ENCODE results near the gene SPTLC3. TPM values are rescaled to one million over a fixed set of nuclear protein-coding genes. Genes with fewer than 3 reads are reported as not detected.

The SPTLC3 gene
- polyA plus RNA-seq, 3 donors: 0.01 TPM; not detected in 2

- Histone ChIP-seq H3K27ac (ENCODE audit: low read depth in 1 of 2, low read length in 2 of 2) (no peak overlapping the region), H3K27me3 (ENCODE audit: control insufficient read depth in 2 of 2, insufficient read depth in 2 of 2, low read length in 2 of 2) (no peaks in the 10 kb centered on the region), H4K20me1 (ENCODE audit: insufficient read depth, low read length) (no peaks in the 10 kb centered on the region), H3K9ac (ENCODE audit: insufficient read depth, low read length, poor library complexity, severe bottlenecking) (no peak overlapping the region), H3K4me3 (replicated peaks in 1 of 3; ENCODE audit: low read depth in 2 of 3, low read length in 3 of 3) (no peak overlapping the region), H3K79me2 (ENCODE audit: insufficient read depth, low read length) (no peaks in the 10 kb centered on the region), H2AFZ (ENCODE audit: insufficient read depth, low read depth, low read length, poor library complexity, severe bottlenecking) (no peak overlapping the region), H3K36me3 (replicated peaks in 1 of 2; ENCODE audit: control insufficient read depth in 1 of 2, insufficient read depth in 2 of 2, low read length in 2 of 2) (no peaks in the 10 kb centered on the region), H3K4me1 (ENCODE audit: control insufficient read depth in 1 of 2, insufficient read depth in 2 of 2, low read length in 2 of 2) (no peaks in the 10 kb centered on the region), H3K4me2 (replicated peaks; ENCODE audit: extremely low read depth, low read length, poor library complexity, severe bottlenecking) (no peak overlapping the region), H3K9me3 (replicated peaks in 1 of 2; ENCODE audit: control insufficient read depth in 1 of 2, insufficient read depth in 1 of 2, low read length in 2 of 2) (no peaks in the 10 kb centered on the region)
- no peak for DNase-seq
- Mint-ChIP-seq H3K9me3 (peaks cover 0 to 5% (median 0%) of the 10 kb centered on the region in 7 donors), H3K4me1 (no peaks in the 10 kb centered on the region), H3K27ac (no peak overlapping the region), H3K27me3 (ENCODE audit: low read depth in 3 of 3) (peaks cover 0 to 2% (median 1%) of the 10 kb centered on the region in 3 donors), H3K36me3 (no peaks in the 10 kb centered on the region), H3K4me3 (no peak overlapping the region)
- intact Hi-C loops (cut with micrococcal nuclease): no loop called here
- no CpG with 5 or more reads among the region's 3 CpGs for WGBS (ENCODE audit: insufficient coverage)
- TF ChIP-seq, protein P1, sequence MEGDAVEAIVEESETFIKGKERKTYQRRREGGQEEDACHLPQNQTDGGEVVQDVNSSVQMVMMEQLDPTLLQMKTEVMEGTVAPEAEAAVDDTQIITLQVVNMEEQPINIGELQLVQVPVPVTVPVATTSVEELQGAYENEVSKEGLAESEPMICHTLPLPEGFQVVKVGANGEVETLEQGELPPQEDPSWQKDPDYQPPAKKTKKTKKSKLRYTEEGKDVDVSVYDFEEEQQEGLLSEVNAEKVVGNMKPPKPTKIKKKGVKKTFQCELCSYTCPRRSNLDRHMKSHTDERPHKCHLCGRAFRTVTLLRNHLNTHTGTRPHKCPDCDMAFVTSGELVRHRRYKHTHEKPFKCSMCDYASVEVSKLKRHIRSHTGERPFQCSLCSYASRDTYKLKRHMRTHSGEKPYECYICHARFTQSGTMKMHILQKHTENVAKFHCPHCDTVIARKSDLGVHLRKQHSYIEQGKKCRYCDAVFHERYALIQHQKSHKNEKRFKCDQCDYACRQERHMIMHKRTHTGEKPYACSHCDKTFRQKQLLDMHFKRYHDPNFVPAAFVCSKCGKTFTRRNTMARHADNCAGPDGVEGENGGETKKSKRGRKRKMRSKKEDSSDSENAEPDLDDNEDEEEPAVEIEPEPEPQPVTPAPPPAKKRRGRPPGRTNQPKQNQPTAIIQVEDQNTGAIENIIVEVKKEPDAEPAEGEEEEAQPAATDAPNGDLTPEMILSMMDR (IDR thresholded peaks at IDR 0.05): no peak
Observed at GRCh38 chr20:12989586-12990115, 19.1 kb upstream of the SPTLC3 start.

GRCh38 chr20:12997128-12997655, 11.6 kb upstream of the SPTLC3 start:
- Histone ChIP-seq H3K9ac (ENCODE audit: insufficient read depth, low read length, poor library complexity, severe bottlenecking) (no peak overlapping the region), H2AFZ (ENCODE audit: insufficient read depth, low read depth, low read length, poor library complexity, severe bottlenecking) (no peak overlapping the region), H3K27me3 (ENCODE audit: control insufficient read depth in 2 of 2, insufficient read depth in 2 of 2, low read length in 2 of 2) (no peaks in the 10 kb centered on the region), H3K4me2 (replicated peaks; ENCODE audit: extremely low read depth, low read length, poor library complexity, severe bottlenecking) (no peak overlapping the region), H3K27ac (ENCODE audit: low read depth in 1 of 2, low read length in 2 of 2) (no peak overlapping the region), H3K36me3 (replicated peaks in 1 of 2; ENCODE audit: control insufficient read depth in 1 of 2, insufficient read depth in 2 of 2, low read length in 2 of 2) (no peaks in the 10 kb centered on the region), H3K4me1 (ENCODE audit: control insufficient read depth in 1 of 2, insufficient read depth in 2 of 2, low read length in 2 of 2) (no peaks in the 10 kb centered on the region), H3K4me3 (replicated peaks in 1 of 3; ENCODE audit: low read depth in 2 of 3, low read length in 3 of 3) (no peak overlapping the region), H3K79me2 (ENCODE audit: insufficient read depth, low read length) (no peaks in the 10 kb centered on the region), H4K20me1 (ENCODE audit: insufficient read depth, low read length) (no peaks in the 10 kb centered on the region), H3K9me3 (replicated peaks in 1 of 2; ENCODE audit: control insufficient read depth in 1 of 2, insufficient read depth in 1 of 2, low read length in 2 of 2) (no peaks in the 10 kb centered on the region)
- Mint-ChIP-seq H3K4me3 (no peak overlapping the region), H3K4me1 (no peaks in the 10 kb centered on the region), H3K27ac (no peak overlapping the region), H3K27me3 (ENCODE audit: low read depth in 3 of 3) (peaks cover 2 to 7% (median 2%) of the 10 kb centered on the region in 3 donors), H3K9me3 (peaks cover 0 to 3% (median 0%) of the 10 kb centered on the region in 7 donors), H3K36me3 (no peaks in the 10 kb centered on the region)
- DNase-seq: no peak
- TF ChIP-seq, protein P1 (IDR thresholded peaks at IDR 0.05): no peak
- intact Hi-C loops (cut with micrococcal nuclease): no loop called here
- WGBS (ENCODE audit: insufficient coverage): no CpG with 5 or more reads among the region's 2 CpGs

Data from CD14-positive monocyte (primary cell).